Measurements from ENCODE around the gene ANGPT4. TPM values are rescaled to one million over a fixed set of nuclear protein-coding genes. Genes with fewer than 3 reads are reported as not detected.

ANGPT4 gene
- total and polyA plus RNA-seq, 3 experiments from 2014 or later: not detected

GRCh38 chr20:820323-820953, 95.7 kb downstream of the ANGPT4 start:
- DNase-seq: no peak
- Mint-ChIP-seq H3K9me3 (no peaks in the 10 kb centered on the region), H3K4me1 (peaks cover 0 to 6% (median 0%) of the 10 kb centered on the region in 3 donors), H3K36me3 (no peaks in the 10 kb centered on the region), H3K4me3 (peak overlapping the region in 1 of 7 donors; percentile 73), H3K27me3 (peaks cover 4 to 5% of the 10 kb centered on the region in 2 donors), H3K27ac (peak overlapping the region in 6 of 8 donors; percentile 23 to 85 (median 62))
- ChIA-PET POLR2A (no interaction called here), CTCF (interaction anchor here (2.1 to 7.3 kb wide), 2 partner anchors 12 to 136 kb away, joined by 9 to 186 read pairs; no protein-coding TSS in a partner anchor)
- no peak overlapping the region for H3K27ac ChIP-seq (ENCODE audit: low read depth, low read length)
- H3K36me3 ChIP-seq (ENCODE audit: insufficient read depth, low read length): no peaks in the 10 kb centered on the region
- no peak overlapping the region for H3K4me3 ChIP-seq (ENCODE audit: low read length)
- H3K27me3 ChIP-seq (ENCODE audit: insufficient read depth, low read length, poor library complexity, severe bottlenecking): no peaks in the 10 kb centered on the region
- H3K9me3 ChIP-seq (ENCODE audit: low read length): no peaks in the 10 kb centered on the region
- H3K4me1 ChIP-seq (ENCODE audit: insufficient read depth, low read length): no peaks in the 10 kb centered on the region

Other genes starting within 250 kb of the ANGPT4 start
- gene SCRT2, start 240.5 kb downstream of the ANGPT4 start, total RNA-seq: not detected
- gene SCRT2, start 240.5 kb downstream of the ANGPT4 start, polyA plus RNA-seq: not detected
- gene SLC52A3, start 147.8 kb downstream of the ANGPT4 start, total RNA-seq: not detected
- not detected for gene SLC52A3, start 147.8 kb downstream of the ANGPT4 start, polyA plus RNA-seq
- 10 to 100 TPM; 13.3 to 15.0 TPM for gene FAM110A, start 82.6 kb downstream of the ANGPT4 start, total RNA-seq
- gene FAM110A, start 82.6 kb downstream of the ANGPT4 start, polyA plus RNA-seq: 14.9 TPM
- gene RSPO4, start 86.0 kb upstream of the ANGPT4 start, total RNA-seq: not detected
- not detected for gene RSPO4, start 86.0 kb upstream of the ANGPT4 start, polyA plus RNA-seq
- 100 to 1,000 TPM; 169 to 189 TPM for gene PSMF1, start 202.3 kb upstream of the ANGPT4 start, total RNA-seq
- gene PSMF1, start 202.3 kb upstream of the ANGPT4 start, polyA plus RNA-seq: 185 TPM